Measurements from ENCODE around the gene PRICKLE2.
A peak's percentile ranks its signal among the peaks of the same experiment; 100 is the strongest.

PRICKLE2 gene

DNA sequence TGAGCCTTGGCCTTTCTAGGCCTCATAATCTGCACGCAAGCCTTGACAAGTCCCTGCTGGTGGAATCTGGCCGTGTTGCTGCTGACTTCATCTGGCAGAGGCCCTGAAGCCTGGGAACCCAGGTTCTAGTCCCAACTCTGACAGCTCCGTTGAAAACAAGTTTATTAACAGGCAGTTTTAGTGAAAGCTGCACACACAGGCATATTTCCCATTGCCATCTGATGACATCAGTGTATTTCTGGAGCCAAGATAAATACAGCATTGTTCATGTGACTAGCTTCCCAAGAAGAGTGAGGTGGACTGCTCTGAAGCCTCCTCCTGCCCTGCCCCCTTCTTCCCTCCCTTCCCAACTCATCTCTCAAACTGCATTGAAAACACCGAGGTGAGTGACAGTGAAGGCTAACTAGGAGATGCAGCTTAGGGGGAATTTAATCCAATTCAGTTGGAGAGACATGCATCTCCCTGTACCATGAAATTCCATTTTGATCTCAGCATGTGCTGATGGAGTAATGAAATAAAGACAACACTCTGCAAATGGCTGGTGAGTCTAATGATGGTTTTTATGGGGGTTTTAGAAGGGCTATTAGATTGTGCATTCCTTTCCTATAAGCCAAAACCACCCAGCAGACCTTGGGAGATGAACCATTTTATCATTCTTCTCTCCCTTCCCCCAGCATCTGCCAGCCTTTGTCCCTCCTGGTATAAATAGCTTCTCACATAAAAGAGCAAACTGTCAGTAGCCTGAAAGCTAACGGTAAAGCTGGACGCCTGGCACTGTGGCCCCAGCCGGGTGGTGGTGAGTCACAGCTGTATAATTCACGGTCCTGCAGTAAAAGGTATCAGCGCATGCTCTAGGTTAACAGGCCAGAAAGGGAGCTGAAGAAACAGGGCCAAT lies 38.0 kb downstream of the PRICKLE2 start:
- DNase-seq = no peak

DNA sequence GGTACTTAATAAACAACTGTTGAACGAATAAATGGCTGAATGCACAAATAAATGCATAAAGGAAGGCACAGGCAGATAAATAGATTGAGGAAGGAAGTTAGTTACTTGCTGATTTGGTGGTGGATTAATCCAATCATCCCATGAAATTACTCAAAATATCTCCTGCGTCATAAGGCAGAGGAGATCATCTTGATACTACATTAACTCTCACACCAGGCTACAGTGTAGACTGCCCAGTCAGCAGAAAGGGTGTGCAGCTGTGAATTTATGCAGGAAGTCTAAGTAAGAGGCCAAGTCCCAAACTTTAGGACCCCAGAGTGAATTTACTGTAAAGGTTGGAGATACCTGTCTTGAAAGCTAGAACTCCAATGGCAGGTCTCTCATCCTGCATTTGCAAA lies 38.6 kb downstream of the PRICKLE2 start:
- DNase-seq = no peak

DNA sequence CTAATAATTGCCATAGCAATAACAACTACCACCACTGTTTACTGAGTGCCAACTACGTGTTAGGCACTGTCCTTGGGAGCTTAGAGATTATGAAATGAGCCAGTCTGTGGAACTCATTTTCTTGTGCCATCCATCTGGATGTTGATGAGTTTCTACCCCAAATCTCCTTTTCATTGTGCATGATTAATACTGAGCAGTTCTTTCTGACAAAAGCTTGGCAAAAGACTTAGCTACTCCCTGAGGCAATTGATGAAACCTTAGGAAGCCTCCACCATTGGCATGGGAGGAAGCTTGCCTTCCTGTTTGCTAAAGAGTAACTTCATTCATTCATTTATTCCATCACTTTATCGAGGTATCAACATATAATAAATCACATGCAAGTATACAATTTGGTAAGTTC lies 39.8 kb downstream of the PRICKLE2 start:
- DNase-seq = no peak

DNA sequence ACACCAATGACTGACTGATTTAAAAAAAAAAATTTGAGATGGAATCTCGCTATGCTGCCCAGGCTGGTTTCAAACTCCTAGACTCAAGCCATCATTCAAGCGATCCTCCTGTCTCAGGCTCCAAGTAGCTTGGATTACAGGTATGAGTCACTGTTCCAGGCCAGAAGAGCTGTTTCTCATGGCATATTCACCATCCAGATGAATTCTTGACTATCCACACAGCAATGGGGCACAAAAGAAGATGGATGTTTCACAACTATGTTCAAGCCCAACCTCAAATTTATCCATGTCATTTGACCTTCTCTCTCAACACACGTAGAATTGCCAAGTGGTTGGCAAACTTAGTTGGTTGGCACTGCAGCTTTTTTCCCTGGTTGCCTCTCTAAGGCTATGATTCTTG lies 40.6 kb downstream of the PRICKLE2 start:
- no peak for DNase-seq

DNA sequence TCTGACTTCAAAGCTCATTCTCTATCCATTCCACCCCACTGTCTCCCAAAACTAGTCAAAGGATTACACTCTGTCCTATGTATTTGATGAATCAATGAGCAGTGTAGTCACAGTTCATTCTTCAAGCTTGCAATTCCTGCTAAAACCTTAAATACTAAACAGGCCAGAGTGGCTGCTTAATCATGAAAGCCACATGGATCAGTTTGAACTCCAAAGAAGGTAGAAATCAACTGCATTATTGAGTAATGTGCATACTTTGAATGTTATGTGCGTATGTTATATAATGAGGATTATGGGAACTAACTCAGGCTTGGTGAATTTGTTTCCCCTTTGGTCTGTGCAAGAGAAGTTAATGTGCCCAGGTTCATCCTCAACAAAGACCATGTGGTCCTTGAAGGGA lies 45.4 kb downstream of the PRICKLE2 start:
- no peak for DNase-seq

DNA sequence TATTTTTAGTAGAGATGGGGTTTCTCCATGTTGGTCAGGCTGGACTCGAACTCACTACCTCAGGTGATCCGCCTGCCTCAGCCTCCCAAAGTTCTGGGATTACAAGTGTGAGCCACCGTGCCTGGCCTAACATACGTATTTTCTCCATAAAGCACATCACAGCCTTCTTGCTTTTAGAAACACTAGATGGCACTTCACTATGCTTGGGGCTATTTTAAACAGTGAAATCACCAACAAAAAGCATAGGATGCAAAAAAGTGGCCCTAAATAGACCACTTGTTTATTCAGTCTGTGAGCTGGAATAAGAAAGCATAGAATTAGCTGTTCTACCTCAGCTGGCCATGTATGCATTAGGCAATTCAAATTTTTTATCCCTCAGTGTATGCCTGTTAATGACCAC lies 46.0 kb downstream of the PRICKLE2 start:
- no peak for DNase-seq

DNA sequence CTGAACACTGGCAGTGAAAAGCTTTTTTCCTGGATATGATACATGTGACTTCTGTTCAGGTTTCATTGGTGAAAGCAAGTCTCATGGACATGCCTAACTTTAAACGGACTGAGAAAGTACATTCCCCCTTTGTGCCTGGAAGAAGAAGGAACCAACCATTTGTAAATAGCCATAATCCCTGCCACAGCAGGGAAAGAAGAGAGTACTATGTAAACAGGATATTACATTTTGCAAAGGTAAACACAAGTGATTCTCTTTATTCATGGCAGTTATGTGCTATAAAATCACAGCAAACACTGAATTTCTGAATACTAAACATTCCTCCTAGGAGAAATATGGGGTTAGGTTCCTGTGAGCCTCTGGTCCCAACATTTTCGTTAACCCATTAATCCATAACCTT lies 46.8 kb downstream of the PRICKLE2 start:
- no peak for DNase-seq

DNA sequence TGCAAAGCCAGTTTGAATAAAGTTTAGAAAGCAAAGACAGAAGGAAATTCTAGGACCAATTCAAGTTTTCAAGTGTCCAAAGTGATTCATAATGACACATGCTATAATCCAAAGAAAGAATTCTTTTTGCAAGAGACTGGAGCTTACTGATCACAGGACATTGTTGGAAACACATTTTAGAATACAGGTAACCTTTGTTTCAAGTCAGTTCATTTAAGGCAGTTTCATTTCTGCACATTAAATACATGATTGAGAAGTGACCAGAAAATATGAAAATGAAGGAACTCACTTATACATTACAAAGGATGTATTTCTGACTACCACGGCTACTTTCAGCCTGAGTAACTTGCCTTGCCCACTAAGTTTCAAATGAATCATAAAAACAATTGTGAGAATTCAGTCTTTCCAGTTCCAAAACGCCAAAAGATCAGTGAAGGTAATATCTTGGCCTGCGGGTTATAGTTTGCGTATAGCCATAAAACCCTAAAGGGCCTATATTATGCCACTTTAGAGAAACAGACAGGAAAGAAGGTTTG lies 48.7 kb downstream of the PRICKLE2 start:
- DNase-seq = peak in 1 of 5 experiments; percentile 1

DNA sequence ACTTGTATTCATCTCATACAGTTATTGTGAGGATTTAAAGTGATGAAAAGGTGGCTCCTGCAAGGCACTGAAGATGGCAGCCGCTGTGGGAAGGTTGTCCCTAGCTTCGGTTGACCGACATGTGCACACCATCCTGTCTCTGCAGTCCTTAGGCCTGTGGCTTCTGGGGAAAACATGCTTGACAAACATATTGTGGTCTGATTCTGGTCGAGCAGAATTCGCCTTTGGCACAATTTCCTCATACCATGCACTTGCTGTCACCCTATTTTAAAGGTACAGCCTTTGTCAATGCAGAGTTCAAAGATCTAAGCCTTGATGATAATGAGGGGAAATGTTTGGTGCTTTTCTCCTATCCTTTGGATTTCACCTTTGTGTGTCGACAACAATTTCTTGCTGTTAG lies 50.9 kb downstream of the PRICKLE2 start:
- DNase-seq = no peak

DNA sequence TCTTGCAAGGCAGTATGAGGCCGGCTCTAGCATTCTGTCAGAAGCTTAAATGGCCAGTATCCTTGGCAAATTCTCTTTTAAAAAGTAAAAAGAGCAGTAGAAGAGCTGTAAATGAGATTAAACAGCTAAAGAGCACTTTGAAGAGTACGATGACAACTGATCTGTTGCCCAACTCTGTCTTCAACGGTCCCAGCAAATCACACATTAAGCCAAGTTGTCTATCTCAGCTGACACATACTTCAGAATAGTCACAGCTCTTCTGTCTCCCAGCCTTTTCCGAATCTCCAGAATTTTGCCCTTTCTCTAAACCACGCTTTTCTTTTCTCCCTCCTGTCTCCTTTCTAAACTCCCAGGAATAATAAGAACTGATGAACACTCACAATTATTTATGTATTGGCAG lies 51.7 kb downstream of the PRICKLE2 start:
- DNase-seq = no peak

DNA sequence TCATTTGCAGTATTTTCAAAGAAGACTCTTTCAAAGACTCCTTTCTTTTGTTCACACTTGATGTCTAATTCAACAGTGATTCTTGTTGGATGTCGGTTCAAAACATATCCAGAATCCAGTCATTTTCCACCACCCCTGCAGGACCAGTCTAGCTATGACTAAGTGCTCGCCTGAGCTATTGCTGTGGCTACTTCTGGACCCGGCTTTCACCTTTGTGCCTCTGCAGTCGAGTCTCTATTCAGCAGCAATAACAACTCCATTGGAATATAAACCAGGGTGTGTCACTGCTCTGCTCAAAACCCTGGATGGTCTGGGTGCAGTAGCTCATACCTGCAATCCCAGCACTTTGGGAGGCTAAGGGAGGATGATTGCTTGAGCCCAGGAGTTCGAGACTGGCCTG lies 55.0 kb downstream of the PRICKLE2 start:
- DNase-seq = no peak

DNA sequence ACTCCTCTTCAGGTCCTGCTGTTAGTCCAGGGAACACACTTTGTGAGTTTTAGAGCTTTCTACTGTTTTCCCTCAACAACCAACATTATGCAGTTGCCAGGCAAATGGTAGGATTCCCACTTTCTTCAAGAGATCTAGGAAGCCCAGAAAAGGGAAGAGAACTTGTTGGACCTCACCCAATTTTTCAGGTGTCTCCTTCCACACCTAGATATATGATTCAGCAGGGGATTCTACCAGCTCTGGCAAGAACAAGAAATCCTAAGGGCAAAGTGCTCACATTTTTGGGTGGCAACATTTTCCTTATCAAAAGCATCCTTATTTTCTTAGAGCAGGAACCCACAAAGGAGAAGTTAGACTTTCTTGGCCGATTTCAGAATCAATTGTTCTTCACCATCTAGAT lies 57.4 kb downstream of the PRICKLE2 start:
- no peak for DNase-seq

DNA sequence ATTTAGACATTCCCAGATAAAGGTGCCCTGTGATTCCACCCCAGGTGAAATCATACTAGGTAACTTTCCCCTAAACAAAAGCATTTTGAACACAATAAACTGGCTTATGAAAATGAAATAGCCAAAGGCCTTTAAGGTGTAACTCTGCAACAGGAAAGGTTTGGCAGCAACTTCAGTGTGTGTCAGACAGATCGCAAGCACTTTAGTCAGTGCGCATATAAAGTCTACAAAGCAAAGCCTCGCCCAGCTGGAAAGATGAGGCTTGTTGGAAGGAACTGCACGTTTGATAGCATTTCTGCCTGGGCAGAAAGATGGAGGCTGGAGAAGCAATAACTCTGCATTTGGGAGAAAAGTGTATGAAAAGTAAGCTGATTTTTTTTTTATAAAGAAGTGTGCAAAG lies 57.9 kb downstream of the PRICKLE2 start:
- no peak for DNase-seq

DNA sequence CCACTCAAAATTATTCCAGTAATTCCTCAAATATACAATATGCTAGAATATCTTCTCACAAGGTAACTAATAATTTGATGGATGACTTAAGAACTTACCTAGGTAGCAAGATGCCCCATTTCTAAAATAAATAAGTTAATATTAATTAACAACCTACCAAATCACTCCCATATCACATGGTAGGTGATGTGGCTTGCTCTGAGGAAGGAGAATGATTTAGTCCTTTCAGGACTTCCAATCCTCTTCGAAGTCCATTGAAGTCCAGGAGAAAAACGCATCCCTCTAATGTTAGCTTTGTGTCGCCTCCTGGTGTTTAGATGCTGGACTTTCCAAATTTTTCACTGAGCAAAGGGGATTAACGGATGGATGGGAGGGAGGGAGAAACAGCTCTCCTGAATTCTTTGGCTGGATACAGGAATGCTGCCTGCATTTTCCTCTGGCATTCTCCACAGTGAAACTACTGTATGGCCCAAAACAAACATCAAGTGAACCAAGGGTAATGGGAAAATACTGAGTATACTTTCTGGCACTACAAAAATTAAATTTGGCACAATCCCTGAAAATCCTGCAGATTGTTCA lies 58.6 kb downstream of the PRICKLE2 start:
- DNase-seq = no peak

DNA sequence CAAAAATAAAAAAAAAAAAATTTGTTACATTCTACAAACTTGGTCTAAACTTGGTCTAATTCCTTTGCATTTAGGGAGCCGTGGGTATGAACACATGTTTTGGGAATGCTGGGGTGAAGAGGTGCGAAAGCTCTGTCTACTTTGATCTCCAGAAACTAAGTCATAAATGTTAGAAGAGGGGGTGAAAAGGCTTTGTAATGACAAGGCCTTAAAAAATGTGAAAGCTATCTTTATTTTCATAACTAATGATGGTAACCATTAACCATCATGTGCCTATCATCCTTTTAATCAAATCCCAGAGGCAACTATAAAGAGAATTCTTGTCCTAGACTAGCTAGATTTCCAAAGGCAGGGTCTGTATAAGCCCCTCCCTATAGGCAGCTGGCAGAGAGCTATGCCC lies 60.9 kb downstream of the PRICKLE2 start:
- no peak for DNase-seq

DNA sequence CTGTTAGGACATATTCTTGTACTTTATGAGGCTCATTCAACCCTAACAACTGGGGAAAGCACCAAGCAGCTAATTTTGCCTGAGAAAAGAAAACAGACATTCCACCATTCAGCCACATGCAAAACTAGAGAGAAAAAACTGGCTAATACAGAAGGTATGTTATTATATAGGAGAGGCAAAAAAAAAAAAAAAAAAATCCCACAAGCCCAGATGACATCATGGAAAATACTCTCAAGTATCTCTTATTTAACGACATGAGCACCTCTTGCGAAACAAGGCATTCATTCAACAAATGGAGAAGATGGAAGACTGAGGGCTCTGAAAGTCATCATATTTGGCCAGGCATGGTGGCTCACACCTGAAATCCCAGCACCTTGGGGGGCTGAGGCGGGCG lies 61.5 kb downstream of the PRICKLE2 start:
- DNase-seq = no peak

DNA sequence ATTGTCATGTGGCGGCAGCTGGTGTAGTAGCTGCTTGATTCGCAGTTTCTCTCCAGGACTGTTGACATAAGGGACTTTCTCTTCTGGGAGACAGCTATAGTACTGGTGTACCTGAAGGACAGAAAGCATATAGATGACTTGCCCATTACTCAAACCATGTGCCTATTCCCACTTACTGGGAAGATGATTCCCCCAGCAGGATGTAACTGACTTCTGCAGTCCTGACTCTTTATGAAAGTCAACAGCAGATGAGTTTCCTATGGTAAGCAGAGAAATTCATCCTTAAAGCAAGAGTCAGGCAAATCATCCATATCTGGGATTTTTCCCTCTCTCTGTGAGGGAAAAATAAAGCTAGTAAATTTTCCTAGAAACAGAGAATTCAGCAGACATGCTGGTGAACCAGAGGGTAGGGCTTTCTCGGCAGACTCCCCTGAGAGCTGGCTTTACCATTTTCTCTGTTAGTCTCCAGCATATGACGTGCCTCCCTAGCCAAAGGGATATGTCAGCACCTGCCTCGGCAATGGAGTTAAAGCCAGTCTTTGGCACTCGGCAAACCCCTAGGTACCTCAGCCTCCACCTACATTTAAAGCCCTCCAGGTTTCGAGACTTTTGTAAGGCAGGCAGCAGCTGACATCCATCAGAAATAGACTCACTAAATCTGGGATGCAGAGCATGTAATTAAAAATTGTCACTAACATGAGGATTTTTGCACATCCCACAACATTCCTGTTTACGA lies 62.1 kb downstream of the PRICKLE2 start:
- DNase-seq = no peak

DNA sequence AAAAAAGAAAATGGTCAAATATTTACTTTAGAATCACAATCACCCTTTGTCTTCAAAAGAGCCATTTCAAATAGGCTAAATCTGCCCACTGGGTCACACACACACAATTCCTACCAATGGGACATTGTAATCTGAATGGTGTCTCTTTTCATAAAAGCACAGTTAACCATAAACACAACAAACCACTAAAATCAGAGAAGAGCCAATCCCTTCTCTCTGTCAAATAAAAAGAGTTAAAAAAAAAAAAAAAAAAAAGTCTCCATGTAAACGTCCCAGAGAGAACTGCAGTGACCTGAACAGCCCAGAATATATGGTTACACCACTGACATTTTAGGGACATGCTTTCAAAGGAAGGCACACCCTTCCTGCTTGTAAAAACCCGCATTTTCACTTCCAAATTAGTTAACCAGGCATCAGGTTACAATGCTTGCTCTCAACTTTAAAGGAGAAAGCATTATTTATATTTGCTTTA lies 63.7 kb downstream of the PRICKLE2 start:
- no peak for DNase-seq

DNA sequence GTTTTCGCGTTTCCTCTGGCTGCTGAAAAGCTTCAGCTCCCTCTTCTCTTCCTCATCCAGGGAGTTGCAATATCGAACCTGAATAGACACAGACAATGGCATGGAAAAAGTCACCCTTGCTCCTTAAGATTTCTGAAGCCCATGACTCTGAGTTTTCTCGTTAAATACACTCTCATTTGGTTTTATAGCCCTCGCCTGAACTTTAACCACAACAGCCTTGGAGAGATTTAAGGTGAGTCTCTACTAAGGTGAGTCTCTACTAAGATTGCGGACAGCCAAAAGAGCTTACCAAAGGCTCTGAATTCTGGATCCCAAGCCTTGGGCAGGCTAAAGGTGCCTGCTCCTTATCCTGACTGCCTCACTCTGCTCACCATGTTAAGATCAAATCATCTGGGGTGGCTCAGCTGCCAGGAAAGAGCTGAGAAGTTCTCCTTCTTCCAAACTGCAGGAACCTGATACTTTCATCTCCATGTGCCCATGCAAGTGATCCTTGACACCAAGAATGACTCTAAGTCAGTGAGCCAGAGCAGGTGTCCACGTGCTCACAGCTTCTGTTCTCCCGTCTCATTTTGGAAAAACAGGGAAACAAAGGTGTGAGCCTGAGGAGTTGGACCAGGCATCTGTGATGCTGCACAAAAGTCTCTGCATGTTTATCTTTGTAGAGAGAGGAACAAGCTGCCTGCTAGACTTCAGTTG lies 65.1 kb downstream of the PRICKLE2 start:
- DNase-seq = no peak

DNA sequence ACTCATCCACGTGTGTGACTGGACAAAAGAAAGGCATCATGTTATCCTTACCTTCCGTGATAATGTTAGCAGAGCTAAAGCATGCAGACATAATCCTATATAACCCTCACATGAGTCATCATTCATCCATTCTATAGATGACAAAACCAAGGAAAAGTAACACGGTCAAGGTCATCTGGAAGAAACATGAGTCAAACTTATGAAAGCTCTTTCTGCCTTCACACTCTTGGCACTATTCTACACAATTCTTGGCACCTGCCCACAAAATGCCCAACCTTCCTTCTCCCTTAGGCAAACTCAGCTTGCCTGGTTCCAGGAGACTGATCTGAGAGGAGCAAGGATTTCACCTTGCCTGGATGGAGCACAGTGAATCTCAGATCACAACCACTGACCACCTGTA lies 66.9 kb downstream of the PRICKLE2 start:
- DNase-seq = no peak

DNA sequence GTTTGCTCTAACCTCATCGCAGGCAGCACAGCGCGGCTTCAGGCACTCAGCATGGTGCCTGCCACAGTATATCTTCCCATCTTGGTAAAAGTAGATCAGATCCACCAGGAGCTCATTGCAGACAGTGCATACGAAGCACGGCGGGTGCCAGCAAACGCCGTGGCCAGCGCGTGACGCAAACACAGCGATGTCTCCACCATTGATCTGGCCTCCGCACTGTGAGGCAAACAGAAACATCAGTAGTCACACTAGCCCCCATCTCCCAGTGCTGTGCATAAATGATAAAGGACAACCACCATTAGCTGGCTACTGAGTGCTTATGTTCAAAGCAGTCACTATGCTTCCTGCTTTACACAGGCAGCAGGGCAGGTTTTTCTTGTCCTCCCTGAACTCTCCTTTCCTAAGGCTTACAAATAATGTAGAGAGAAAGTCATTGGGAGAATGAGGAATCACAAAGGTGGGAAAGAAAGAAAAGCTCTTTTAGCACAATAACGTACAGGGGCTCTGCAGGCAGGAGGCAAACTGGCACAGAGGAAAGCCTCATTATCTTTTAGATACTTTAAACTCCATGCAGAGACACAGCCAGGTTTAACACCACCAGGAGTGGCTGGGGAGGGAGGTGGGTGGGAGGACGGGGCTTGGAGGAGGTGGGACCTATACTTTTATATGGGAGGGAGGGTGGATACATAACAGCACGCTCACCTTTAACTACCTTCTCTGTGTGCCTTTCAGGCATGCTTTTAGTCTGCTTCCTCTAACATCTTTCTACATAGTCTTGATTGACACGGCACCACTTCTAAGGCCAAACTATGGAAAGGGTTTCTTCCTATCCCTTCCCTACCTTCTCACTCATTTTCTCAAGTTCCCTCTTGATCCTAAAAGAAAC lies 67.9 kb downstream of the PRICKLE2 start:
- no peak for DNase-seq

DNA sequence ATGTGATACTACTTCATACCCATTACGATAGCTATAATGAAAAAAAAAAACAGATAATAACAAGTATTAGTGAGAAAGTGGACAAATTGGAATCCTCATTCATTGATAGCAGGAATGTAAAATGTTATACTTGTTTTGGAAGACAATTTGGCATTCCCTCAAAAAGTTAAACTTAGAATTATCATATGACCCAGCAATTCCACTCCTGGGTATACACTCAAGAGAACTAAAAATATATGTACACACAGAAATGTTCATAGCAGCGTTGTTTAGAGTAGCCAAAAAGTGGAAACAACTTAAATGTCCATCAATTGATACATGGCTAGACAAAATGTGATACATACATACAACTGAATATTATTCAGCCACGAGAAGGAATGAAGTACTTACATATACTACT lies 69.9 kb downstream of the PRICKLE2 start:
- DNase-seq = no peak
